SK-N-SH (cell line): Measurements from ENCODE around the gene SHKBP1. TPM values are rescaled to one million over a fixed set of nuclear protein-coding genes. Genes with fewer than 3 reads are reported as not detected.

Experiments
- CTCF ChIA-PET: fragments of 300-600, 350-600 bp; formaldehyde crosslinking; extraction: SDS; loops from one replicate; lab custom pipeline; 2021; lab: Yijun Ruan, JAX
- POLR2A ChIA-PET: fragments of 350-600 bp; sonication (Branson Sonifier 250); formaldehyde crosslinking; extraction: SDS; loops from one replicate; lab custom pipeline; 2020; ENCODE audit warnings: antibody characterized with exemption, inconsistent platforms; lab: Yijun Ruan, JAX
- DNase-seq: peaks from one replicate; pipeline ENCODE4 v3.0.0; 2012
- H2AFZ ChIP-seq: fragments of 200-600 bp; sonication (generic); 2 replicates; pipeline ENCODE4 v1.8.1; 2016; ENCODE audit warnings: antibody characterized with exemption, mild to moderate bottlenecking, low read depth
- H3F3A ChIP-seq: fragments of 200-600 bp; sonication (generic); replicated peaks from 2 replicates; pipeline ENCODE3; 2016; ENCODE audit warnings: antibody characterized with exemption, mild to moderate bottlenecking; ENCODE audit not compliant: insufficient read depth
- H3K27ac ChIP-seq, 2 experiments: fragments of 200-500 bp in 1 of 2; fragments of 200-600 bp in 1 of 2; sonication (Bioruptor generic) in 1 of 2; sonication (generic), shearing (Covaris generic) in 1 of 2; 2 replicates each; pipeline versions ENCODE4 v1.5.1 to v1.6.1; 2014 to 2016; ENCODE audit warnings: low read depth in 2 of 2, inconsistent platforms in 1 of 2, low read length in 1 of 2, mild to moderate bottlenecking in 1 of 2, mixed read lengths in 1 of 2
- H3K27me3 ChIP-seq: fragments of 200-600 bp; sonication (generic), shearing (Covaris generic); 2 replicates; pipeline ENCODE4 v1.6.1; 2016; ENCODE audit warnings: mixed run types; ENCODE audit not compliant: insufficient read depth
- H3K36me3 ChIP-seq, 2 experiments: fragments of 200-500 bp in 1 of 2; fragments of 200-600 bp in 1 of 2; sonication (Bioruptor generic) in 1 of 2; sonication (generic) in 1 of 2; replicated peaks in 1 of 2; 2 replicates each; pipeline versions ENCODE3 to v1.5.1; 2014 to 2016; ENCODE audit warnings: low read length in 1 of 2, mild to moderate bottlenecking in 1 of 2; ENCODE audit not compliant: insufficient read depth in 2 of 2, control insufficient read depth in 1 of 2
- H3K4me1 ChIP-seq, 2 experiments: fragments of 200-500 bp in 1 of 2; fragments of 200-600 bp in 1 of 2; sonication (Bioruptor generic) in 1 of 2; sonication (generic), shearing (Covaris generic) in 1 of 2; 2 replicates each; pipeline versions ENCODE4 v1.5.1 to v1.6.1; 2014 to 2016; ENCODE audit warnings: low read depth in 1 of 2, low read length in 1 of 2, mixed run types in 1 of 2; ENCODE audit not compliant: insufficient read depth in 2 of 2, control insufficient read depth in 1 of 2
- H3K4me2 ChIP-seq: fragments of 200-600 bp; sonication (generic), shearing (Covaris generic); 2 replicates; pipeline ENCODE4 v1.6.1; 2017; ENCODE audit warnings: mixed run types
- H3K4me3 ChIP-seq, 2 experiments: fragments of 200-500 bp in 1 of 2; fragments of 200-600 bp in 1 of 2; sonication (Bioruptor generic) in 1 of 2; sonication (generic), shearing (Covaris generic) in 1 of 2; 2 replicates each; pipeline versions ENCODE4 v1.5.1 to v1.8.1; 2014 to 2016; ENCODE audit warnings: low read depth in 2 of 2, inconsistent platforms in 1 of 2, low read length in 1 of 2, mild to moderate bottlenecking in 1 of 2, mixed read lengths in 1 of 2, moderate library complexity in 1 of 2
- H3K79me2 ChIP-seq: fragments of 200-600 bp; sonication (generic); 2 replicates; pipeline ENCODE4 v1.8.1; 2017; ENCODE audit warnings: mild to moderate bottlenecking; ENCODE audit not compliant: insufficient read depth
- H3K9ac ChIP-seq: fragments of 200-600 bp; sonication (generic); 2 replicates; pipeline ENCODE4 v1.6.1; 2017; ENCODE audit warnings: mixed run types
- H3K9me2 ChIP-seq: fragments of 200-600 bp; sonication (generic); 2 replicates; pipeline ENCODE4 v1.6.1; 2017; ENCODE audit warnings: mixed run types
- H3K9me3 ChIP-seq: fragments of 200-600 bp; sonication (generic); 2 replicates; pipeline ENCODE4 v1.6.1; 2017; ENCODE audit warnings: mixed run types, mild to moderate bottlenecking, moderate library complexity
- H4K20me1 ChIP-seq: fragments of 200-600 bp; sonication (generic); 2 replicates; pipeline ENCODE4 v1.6.1; 2017; ENCODE audit warnings: mild to moderate bottlenecking, mixed run types; ENCODE audit not compliant: insufficient read depth
- CTCF ChIP-seq: fragments of 200-600 bp; sonication (generic); IDR thresholded peaks from 2 replicates; pipeline ENCODE4 v1.6.1; 2017; ENCODE audit warnings: antibody characterized with exemption, mild to moderate bottlenecking, moderate library complexity
- ELF1 ChIP-seq: IDR thresholded peaks from 2 replicates; pipeline ENCODE4 v1.4.0; 2012
- FOSL2 ChIP-seq: IDR thresholded peaks from 2 replicates; pipeline ENCODE4 v1.4.0; 2012; ENCODE audit warnings: low read depth, mild to moderate bottlenecking, moderate library complexity, borderline replicate concordance
- MAX ChIP-seq: IDR thresholded peaks from 2 replicates; pipeline ENCODE4 v1.4.0; 2012; ENCODE audit warnings: low read depth
- MXI1 ChIP-seq: IDR thresholded peaks from 2 replicates; pipeline ENCODE4 v1.6.1; 2012; ENCODE audit warnings: mild to moderate bottlenecking, low read depth, low read length, improper control_type of control experiment
- POLR2AphosphoS5 ChIP-seq: IDR thresholded peaks from 2 replicates; pipeline ENCODE4 v1.6.1; 2012; ENCODE audit warnings: low read depth, low read length
- RAD21 ChIP-seq: IDR thresholded peaks from 2 replicates; pipeline ENCODE4 v1.6.1; 2012; ENCODE audit warnings: mild to moderate bottlenecking, low read length
- USF1 ChIP-seq: IDR thresholded peaks from 2 replicates; pipeline ENCODE4 v1.4.0; 2012; ENCODE audit warnings: low read depth, borderline replicate concordance
- ZBTB33 ChIP-seq: IDR thresholded peaks from 2 replicates; pipeline ENCODE4 v1.4.0; 2012; ENCODE audit warnings: low read depth, borderline replicate concordance
- WGBS: methylation state at CpG from one replicate; pipeline ENCODE4 v1.1.6; 2017; ENCODE audit warnings: low lambda C conversion rate; 5-methylcytosine and 5-hydroxymethylcytosine counted together
- polyA plus RNA-seq, 3 experiments: library from polyadenylated mRNA; depleted of rRNA; stranded (reverse); fragments of >200 nt; gene quantifications; 2 replicates each; pipeline ENCODE4 v1.2.3, GENCODE V29; 2012

The SHKBP1 gene
- polyA plus RNA-seq, 1 of the 3 experiments (the other 2 are of a cell fraction), result 62.7 TPM

- no peak overlapping the region for H3K9ac ChIP-seq
- H3K27me3 ChIP-seq, result no peaks in the 10 kb centered on the region
- H4K20me1 ChIP-seq, result no peaks in the 10 kb centered on the region
- H3K4me2 ChIP-seq, result peak overlapping the region; percentile 88
- 48% methylated on average over 15 of the region's 29 CpGs for WGBS
- peak; percentile 36 for DNase-seq
- no peak overlapping the region for H3K27ac ChIP-seq
- H3K4me3 ChIP-seq, result peak overlapping the region; percentile 52 to 62; a peak in 3 of 4 replicates
- ChIA-PET CTCF (interaction anchor here (0.7 to 9.6 kb wide), 13 partner anchors 11 to 184 kb away, joined by 3 to 176 read pairs (median 4); no protein-coding TSS in a partner anchor), POLR2A (interaction anchor here (0.7 to 1.2 kb wide), 3 partner anchors 10 to 72 kb away, joined by 3 read pairs; no protein-coding TSS in a partner anchor)
- peaks cover 22% of the 10 kb centered on the region for H3F3A ChIP-seq
- no peaks in the 10 kb centered on the region for H3K9me2 ChIP-seq
- no peaks in the 10 kb centered on the region for H3K9me3 ChIP-seq
- no peaks in the 10 kb centered on the region for H3K79me2 ChIP-seq
- no peak for TF ChIP-seq ZBTB33
- peak overlapping the region; percentile 74; the same call in 1 of the 2 replicates for H2AFZ ChIP-seq
- peaks cover 7 to 46% of the 10 kb centered on the region in 2 experiments; a peak in 2 of 4 replicates for H3K4me1 ChIP-seq
- no peaks in the 10 kb centered on the region for H3K36me3 ChIP-seq
Observed at GRCh38 chr19:40604647-40605215, 28.1 kb downstream of the SHKBP1 start.

- H3K4me2 ChIP-seq, result peak overlapping the region; percentile 88
- no peak overlapping the region for H3K9ac ChIP-seq
- peaks cover 11 to 49% of the 10 kb centered on the region in 2 experiments; a peak in 2 of 4 replicates for H3K4me1 ChIP-seq
Observed at GRCh38 chr19:40605216-40605971, 28.7 kb downstream of the SHKBP1 start.

More at GRCh38 chr19:40605216-40605971, 28.7 kb downstream of the SHKBP1 start:
- Histone ChIP-seq H3K27ac (peak overlapping the region in 1 of 2 experiments; percentile 55; a peak in 1 of 4 replicates), H3K9me3 (no peaks in the 10 kb centered on the region), H2AFZ (peak overlapping the region; percentile 74; the same call in 1 of the 2 replicates), H3F3A (peaks cover 25% of the 10 kb centered on the region), H3K4me3 (peak overlapping the region; percentile 52 to 62), H3K36me3 (no peaks in the 10 kb centered on the region), H3K27me3 (no peaks in the 10 kb centered on the region), H3K79me2 (no peaks in the 10 kb centered on the region), H4K20me1 (no peaks in the 10 kb centered on the region), H3K9me2 (no peaks in the 10 kb centered on the region)
- ChIA-PET POLR2A (interaction anchor here (0.8 to 1.2 kb wide), 2 partner anchors 11 to 35 kb away, joined by 3 read pairs; no protein-coding TSS in a partner anchor), CTCF (interaction anchor here (0.5 to 9.6 kb wide), 12 partner anchors 13 to 82 kb away, joined by 3 to 176 read pairs (median 4); no protein-coding TSS in a partner anchor)
- whole genome bisulfite sequencing, result 7% methylated on average over 16 of the region's 71 CpGs
- DNase-seq, result peak; percentile 78
- TF ChIP-seq MAX, result peak; percentile 91
- TF ChIP-seq ELF1, result no peak
- TF ChIP-seq MXI1, result peak; percentile 75
- 0 out of 2 replicates have a peak, but pooled peaks have one; percentile 16 for TF ChIP-seq POLR2AphosphoS5
- peak; percentile 35 for TF ChIP-seq CTCF
- peak; percentile 53 for TF ChIP-seq RAD21
- TF ChIP-seq FOSL2, result no peak
- TF ChIP-seq USF1, result no peak
